Effector memory CD8-positive, alpha-beta T cell (primary cell): ENCODE results near the gene FAM229A.
"Not testable (repeated sequence)": the region's sequence is repeated elsewhere in the genome, so short reads cannot be mapped to it uniquely, and the experiment has no call there.

Source experiments
- ATAC-seq: fragments of 150-1000 bp; cut with Tn5 transposase; replicated peaks from 2 replicates; pipeline ENCODE4 v1.10.0; 2021; ENCODE audit warnings: mild to moderate bottlenecking, moderate library complexity
- DNase-seq, 3 experiments: peaks; one replicate each; pipeline ENCODE4 v3.0.0; 2021
- H3K27ac Mint-ChIP-seq, 2 donors: one replicate each; pipeline ENCODE4 v1.8.0; 2022; ENCODE audit warnings: mild to moderate bottlenecking in 2 of 2, mixed read lengths in 2 of 2, moderate library complexity in 2 of 2
- H3K27me3 Mint-ChIP-seq, 2 donors: one replicate each; pipeline ENCODE4 v1.8.0; 2022; ENCODE audit warnings: mixed read lengths in 2 of 2
- H3K36me3 Mint-ChIP-seq: one replicate; pipeline ENCODE4 v1.8.0; 2022; ENCODE audit warnings: mild to moderate bottlenecking, moderate library complexity, mixed read lengths; ENCODE audit not compliant: insufficient read depth
- H3K4me1 Mint-ChIP-seq, 2 donors: one replicate each; pipeline ENCODE4 v1.8.0; 2022; ENCODE audit warnings: low read depth in 2 of 2, mixed read lengths in 2 of 2
- H3K4me3 Mint-ChIP-seq, 2 donors: one replicate each; pipeline ENCODE4 v1.8.0; 2022; ENCODE audit warnings: mild to moderate bottlenecking in 2 of 2, mixed read lengths in 2 of 2, moderate library complexity in 2 of 2
- H3K9me3 Mint-ChIP-seq, 2 donors: one replicate each; pipeline ENCODE4 v1.8.0; 2022; ENCODE audit warnings: mixed read lengths in 2 of 2
- total RNA-seq, 9 experiments: gene quantifications; one replicate each; lab custom pipeline; 2026; lab: John Stamatoyannopoulos, UW

FAM229A gene
- 3.4 to 26.0 (median 15.5) reads per million in 9 experiments for total RNA-seq

- ATAC-seq (no peak), DNase-seq (no peak)
- Mint-ChIP-seq H3K9me3 (no peaks in the 10 kb centered on the region), H3K4me1 (peaks cover 17 to 18% of the 10 kb centered on the region in 2 donors), H3K27me3 (peaks cover 0 to 9% of the 10 kb centered on the region in 2 donors), H3K27ac (peak within 1 kb of the TSS in 1 of 2 donors; percentile 55), H3K36me3 (peaks cover 36% of the 10 kb centered on the region), H3K4me3 (peak within 1 kb of the TSS; percentile 9 to 50)
Observed at GRCh38 chr1:32362474-32363313, at the start of gene FAM229A, which contains the start of gene TSSK3. Gene FAM229A, minus strand, starts transcription at chr1:32362485. Its CDS starts 394 bp downstream, at chr1:32362091. Gene TSSK3, plus strand, starts transcription at chr1:32362539. Its CDS starts 163 bp downstream, at chr1:32362702.

DNA sequence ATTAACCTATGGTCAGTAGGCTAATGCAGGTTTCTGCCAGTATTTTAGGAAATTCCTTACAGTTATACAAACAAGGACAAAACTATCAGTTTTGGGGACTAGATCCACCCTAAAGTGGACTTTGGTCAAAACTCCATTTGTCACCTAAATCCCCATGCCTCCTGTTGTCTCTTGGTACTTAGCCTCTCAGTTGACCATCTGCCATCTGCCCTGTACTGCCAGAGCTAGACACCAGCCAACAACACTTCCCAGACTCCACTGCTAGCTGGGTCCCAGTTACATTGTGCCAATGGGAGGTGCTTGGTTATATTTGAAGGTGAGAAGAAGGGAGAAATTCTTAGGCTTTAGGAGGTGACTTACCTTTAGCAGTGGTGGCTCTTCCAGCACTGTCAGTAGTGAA, 49.0 kb upstream of the FAM229A start:
- Mint-ChIP-seq H3K27ac (no peak overlapping the region), H3K4me1 (peaks cover 3 to 5% of the 10 kb centered on the region in 2 donors), H3K4me3 (no peak overlapping the region), H3K9me3 (no peaks in the 10 kb centered on the region), H3K36me3 (no peaks in the 10 kb centered on the region), H3K27me3 (peaks cover 10 to 26% of the 10 kb centered on the region in 2 donors)
- DNase-seq (no peak), ATAC-seq (no peak)

DNA sequence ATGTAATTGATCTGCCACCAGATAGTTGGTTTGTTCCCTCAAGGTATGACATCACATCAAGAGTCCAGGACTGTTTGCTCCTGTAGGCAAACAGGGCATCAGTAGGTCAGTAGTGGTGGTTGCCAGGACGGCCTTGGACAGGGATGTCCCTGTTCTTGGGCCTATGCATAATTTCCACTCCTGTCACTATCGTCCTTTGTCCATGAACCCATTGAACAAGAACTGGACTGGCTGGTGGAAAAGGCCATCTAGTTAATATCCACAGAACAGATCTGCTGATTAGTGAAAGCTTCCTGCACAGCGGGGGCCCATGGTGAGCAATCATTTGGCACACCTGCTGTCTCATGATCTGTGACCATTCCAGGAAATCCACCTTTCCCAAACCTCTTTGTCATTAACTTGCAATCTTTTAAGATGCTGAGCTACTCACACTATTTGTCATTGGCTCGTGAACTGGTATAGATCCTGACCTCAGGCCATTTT, 44.4 kb upstream of the FAM229A start:
- ATAC-seq (no peak), DNase-seq (no peak)
- no peaks in the 10 kb centered on the region for H3K4me1 Mint-ChIP-seq
- no peaks in the 10 kb centered on the region for H3K9me3 Mint-ChIP-seq
- H3K27ac Mint-ChIP-seq = no peak overlapping the region
- peaks cover 0 to 1% of the 10 kb centered on the region in 2 donors for H3K27me3 Mint-ChIP-seq
- no peak overlapping the region for H3K4me3 Mint-ChIP-seq
- H3K36me3 Mint-ChIP-seq = no peaks in the 10 kb centered on the region

GRCh38 chr1:32405672-32406467, 43.6 kb upstream of the FAM229A start:
- H3K36me3 Mint-ChIP-seq = no peaks in the 10 kb centered on the region
- DNase-seq = no peak
- no peaks in the 10 kb centered on the region for H3K4me1 Mint-ChIP-seq
- H3K27me3 Mint-ChIP-seq = no peaks in the 10 kb centered on the region
- H3K27ac Mint-ChIP-seq = no peak overlapping the region
- H3K9me3 Mint-ChIP-seq = no peaks in the 10 kb centered on the region
- ATAC-seq = no peak
- no peak overlapping the region for H3K4me3 Mint-ChIP-seq

GRCh38 chr1:32404946-32405345, 42.7 kb upstream of the FAM229A start:
- ATAC-seq (no peak), DNase-seq (no peak)
- H3K27ac Mint-ChIP-seq = no peak overlapping the region
- H3K4me1 Mint-ChIP-seq = no peaks in the 10 kb centered on the region
- no peaks in the 10 kb centered on the region for H3K27me3 Mint-ChIP-seq
- H3K36me3 Mint-ChIP-seq = no peaks in the 10 kb centered on the region
- H3K4me3 Mint-ChIP-seq = no peak overlapping the region
- no peaks in the 10 kb centered on the region for H3K9me3 Mint-ChIP-seq

- ATAC-seq = peak; percentile 61
- no peaks in the 10 kb centered on the region for H3K4me1 Mint-ChIP-seq
- H3K4me3 Mint-ChIP-seq = no peak overlapping the region
- no peaks in the 10 kb centered on the region for H3K9me3 Mint-ChIP-seq
- DNase-seq = peak; percentile 26 to 37 (median 34)
- no peak overlapping the region for H3K27ac Mint-ChIP-seq
- no peaks in the 10 kb centered on the region for H3K27me3 Mint-ChIP-seq
- no peaks in the 10 kb centered on the region for H3K36me3 Mint-ChIP-seq
Observed at GRCh38 chr1:32400876-32401631, 38.8 kb upstream of the FAM229A start.

- Mint-ChIP-seq H3K4me3 (no peak overlapping the region), H3K27me3 (no peaks in the 10 kb centered on the region), H3K27ac (no peak overlapping the region), H3K36me3 (peaks cover 3% of the 10 kb centered on the region), H3K4me1 (peaks cover 0 to 2% of the 10 kb centered on the region in 2 donors), H3K9me3 (no peaks in the 10 kb centered on the region)
- ATAC-seq (no peak), DNase-seq (no peak)
Observed at GRCh38 chr1:32399843-32400242, 37.6 kb upstream of the FAM229A start.

- Mint-ChIP-seq H3K4me1 (peaks cover 9 to 10% of the 10 kb centered on the region in 2 donors), H3K4me3 (no peak overlapping the region)
- ATAC-seq = no peak
Observed at GRCh38 chr1:32398401-32398800, 36.1 kb upstream of the FAM229A start.

DNA sequence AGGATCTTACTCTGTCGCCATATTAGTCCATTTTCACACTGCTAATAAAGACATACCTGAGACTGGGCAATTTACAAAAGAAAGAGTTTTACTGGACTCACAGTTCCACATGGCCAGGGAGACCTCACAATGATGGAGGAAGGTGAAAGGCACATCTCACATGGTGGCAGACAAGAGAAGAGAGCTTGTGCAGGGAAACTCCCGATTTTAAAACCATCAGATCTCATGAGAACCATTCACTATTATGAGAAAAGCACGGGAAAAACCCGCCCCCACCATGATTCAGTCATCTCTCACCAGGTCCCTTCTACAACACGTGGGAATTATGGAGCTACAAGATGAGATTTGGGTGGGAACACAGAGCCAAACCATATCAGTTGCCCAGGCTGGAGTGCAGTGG, 34.2 kb upstream of the FAM229A start:
- not testable (repeated sequence) for H3K27me3 Mint-ChIP-seq, ATAC-seq, H3K9me3 Mint-ChIP-seq

More at GRCh38 chr1:32398401-32398800, 36.1 kb upstream of the FAM229A start:
- Mint-ChIP-seq H3K36me3 (peaks cover 15% of the 10 kb centered on the region), H3K9me3 (no peaks in the 10 kb centered on the region), H3K27ac (no peak overlapping the region), H3K27me3 (no peaks in the 10 kb centered on the region)
- no peak for DNase-seq

GRCh38 chr1:32394890-32395432, 32.7 kb upstream of the FAM229A start:
- H3K36me3 Mint-ChIP-seq = peaks cover 17% of the 10 kb centered on the region
- peak overlapping the region; percentile 90 to 97 for H3K4me3 Mint-ChIP-seq
- H3K27ac Mint-ChIP-seq = peak overlapping the region; percentile 96 to 99
- no peak for DNase-seq
- H3K27me3 Mint-ChIP-seq = no peaks in the 10 kb centered on the region
- peaks cover 12 to 13% of the 10 kb centered on the region in 2 donors for H3K4me1 Mint-ChIP-seq
- H3K9me3 Mint-ChIP-seq = no peaks in the 10 kb centered on the region
- ATAC-seq = no peak

More for the DNA sequence above, 34.2 kb upstream of the FAM229A start:
- H3K27ac Mint-ChIP-seq, DNase-seq, H3K4me3 Mint-ChIP-seq: not testable (repeated sequence)
- Mint-ChIP-seq H3K36me3 (peaks cover 17% of the 10 kb centered on the region), H3K4me1 (peaks cover 12 to 13% of the 10 kb centered on the region in 2 donors)

- Mint-ChIP-seq H3K27ac (peak within 1 kb of the TSS; percentile 96 to 99), H3K27me3 (no peaks in the 10 kb centered on the region), H3K9me3 (no peaks in the 10 kb centered on the region), H3K4me3 (peak within 1 kb of the TSS; percentile 90 to 97), H3K36me3 (peaks cover 17% of the 10 kb centered on the region), H3K4me1 (peaks cover 12 to 13% of the 10 kb centered on the region in 2 donors)
- ATAC-seq = peak; percentile 94
- peak; percentile 99 for DNase-seq
Observed at GRCh38 chr1:32394141-32394889, 32.0 kb upstream of the FAM229A start, which contains the start of gene BSDC1. Gene BSDC1, minus strand, starts transcription at chr1:32394441. Its CDS starts 27 bp downstream, at chr1:32394414.

DNA sequence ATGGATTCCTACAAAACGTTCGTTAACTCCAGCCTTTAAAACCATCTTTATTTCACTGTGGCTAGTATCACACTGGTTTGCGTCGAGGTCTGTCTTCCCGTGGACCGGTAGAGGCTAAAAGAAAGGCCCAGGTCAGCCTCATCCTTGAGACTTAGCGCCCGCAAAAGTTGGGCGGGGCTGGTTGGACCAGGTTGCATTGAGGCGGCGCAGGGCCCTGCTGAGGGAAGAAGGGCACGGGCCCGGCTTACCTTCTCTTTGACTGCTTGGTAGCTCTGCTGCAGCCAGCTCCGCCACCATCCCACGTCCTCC, 31.5 kb upstream of the FAM229A start:
- H3K36me3 Mint-ChIP-seq = peaks cover 17% of the 10 kb centered on the region
- peak in 1 of 3 experiments; percentile 32 for DNase-seq
- H3K4me3 Mint-ChIP-seq = peak overlapping the region; percentile 90 to 97
- H3K9me3 Mint-ChIP-seq = no peaks in the 10 kb centered on the region
- peak overlapping the region; percentile 96 to 99 for H3K27ac Mint-ChIP-seq
- no peaks in the 10 kb centered on the region for H3K27me3 Mint-ChIP-seq
- peak; percentile 24 for ATAC-seq
- H3K4me1 Mint-ChIP-seq = peaks cover 12 to 13% of the 10 kb centered on the region in 2 donors
